H1 (cell line): ENCODE measurements around the gene RECK. TPM values are rescaled to one million over a fixed set of nuclear protein-coding genes. Genes with fewer than 3 reads are reported as not detected.

Source experiments
- ATF2 ChIP-seq: IDR thresholded peaks from 2 replicates; pipeline ENCODE4 v1.6.1; 2012; ENCODE audit warnings: low read length, inconsistent platforms
- BRCA1 ChIP-seq: IDR thresholded peaks from 2 replicates; pipeline ENCODE4 v1.6.1; 2012; ENCODE audit warnings: low read depth, low read length, improper control_type of control experiment
- CBX5 ChIP-seq: fragments of 300-800, 300-1000 bp; sonication (generic); IDR thresholded peaks from 2 replicates; pipeline ENCODE4 v1.7.1; 2016; ENCODE audit warnings: antibody characterized with exemption, low read length, low read depth
- JUND ChIP-seq: IDR thresholded peaks from 2 replicates; pipeline ENCODE4 v1.6.1; 2011; ENCODE audit warnings: mild to moderate bottlenecking, improper control_type of control experiment, low read length
- MAFK ChIP-seq: IDR thresholded peaks from 2 replicates; pipeline ENCODE4 v1.6.1; 2012; ENCODE audit warnings: low read depth, mild to moderate bottlenecking, improper control_type of control experiment, low read length
- SP1 ChIP-seq: IDR thresholded peaks from 2 replicates; pipeline ENCODE4 v1.6.1; 2011; ENCODE audit warnings: low read depth, low read length
- SRF ChIP-seq: IDR thresholded peaks from 2 replicates; pipeline ENCODE4 v1.6.1; 2011; ENCODE audit warnings: mild to moderate bottlenecking, low read depth, low read length, moderate library complexity
- YY1 ChIP-seq: IDR thresholded peaks from 2 replicates; pipeline ENCODE4 v1.6.1; 2011; ENCODE audit warnings: low read depth, mild to moderate bottlenecking, low read length
- polyA plus RNA-seq, 7 experiments: library from polyadenylated mRNA; depleted of rRNA in 3 of 7; stranded (reverse) in 5 of 7; unstranded in 2 of 7; fragments of >200 nt in 5 of 7; fragments of 200-250 nt in 2 of 7; gene quantifications; 1 replicate in 5 of 7; 2 replicates in 1 of 7; 4 replicates in 1 of 7; pipeline versions ENCODE4 v1.2.1 to v1.2.3, GENCODE V29; 2011 to 2013; ENCODE audit warnings: missing spikeins in 2 of 7, mixed read lengths in 2 of 7
- total RNA-seq: library from RNA; stranded (reverse); fragmentation: NEBNext Ultra II Directional; extraction: Animal tissue kit (Norgen Biotek cat#: 25700); gene quantifications from 2 replicates; pipeline ENCODE4 v1.2.1, GENCODE V29; 2021

RECK gene
- total and polyA plus RNA-seq, 2 of the 8 experiments (the other 6 are each of a cell fraction or from before 2014, with no cell fraction given), result 5.4 to 9.8 TPM

- TF ChIP-seq SP1, result no peak
- no peak for TF ChIP-seq JUND
- no peak for TF ChIP-seq SRF
- TF ChIP-seq MAFK, result no peak
- TF ChIP-seq ATF2, result no peak
- peak; percentile 60; the same call in 1 of the 2 replicates for TF ChIP-seq BRCA1
- no peak for TF ChIP-seq CBX5
- peak; percentile 90 for TF ChIP-seq YY1
Observed at GRCh38 chr9:36036780-36037548, at the start of gene RECK (continued).
